T-cell (primary cell): Measurements from ENCODE around the gene CTTNBP2NL. TPM values are rescaled to one million over a fixed set of nuclear protein-coding genes. Genes with fewer than 3 reads are reported as not detected.
A peak's percentile ranks its signal among the peaks of the same experiment; 100 is the strongest.

ENCODE experiments used
- ATAC-seq, 4 experiments: fragments of 200-7000 bp in 3 of 4; fragments of 150-1000 bp in 1 of 4; cut with Tn5 transposase; replicated peaks in 1 of 4; 1 replicate in 3 of 4; 2 replicates in 1 of 4; pipeline ENCODE4 v1.10.0; 2021; ENCODE audit warnings: moderate library complexity in 3 of 4, mild to moderate bottlenecking in 2 of 4, moderate number of reproducible peaks in 1 of 4
- CTCF ChIA-PET, 2 donors: fragments of 300-600 bp; sonication (Branson Sonifier 250); formaldehyde crosslinking; loops; one replicate each; lab custom pipeline; 2022; ENCODE audit warnings: antibody characterized with exemption in 2 of 2; lab: Charles Lee
- POLR2A ChIA-PET, 2 donors: fragments of 300-600 bp; sonication (Branson Sonifier 250); formaldehyde crosslinking; loops; one replicate each; lab custom pipeline; 2022; ENCODE audit warnings: antibody characterized with exemption in 2 of 2; lab: Charles Lee
- DNase-seq, 35 experiments: peaks; one replicate each; pipeline versions ENCODE4 v3.0.0 to v3.0.0-alpha.2; 2013 to 2023
- H3K27ac ChIP-seq: one replicate; pipeline ENCODE4 v1.5.1; 2013; ENCODE audit warnings: low read length
- H3K27me3 ChIP-seq, 2 experiments: replicated peaks in 1 of 2; 1 replicate in 1 of 2; 2 replicates in 1 of 2; pipeline versions ENCODE4 v1.6.1 to v1.7.0; 2013; ENCODE audit warnings: low read length in 1 of 2, mixed read lengths in 1 of 2; ENCODE audit not compliant: control insufficient read depth in 2 of 2, insufficient read depth in 2 of 2; ENCODE audit errors: extremely low read depth in 1 of 2
- H3K36me3 ChIP-seq, 2 donors: 1 replicate in 1 of 2; 2 replicates in 1 of 2; pipeline versions ENCODE4 v1.6.1 to v1.7.0; 2013; ENCODE audit warnings: low read length in 1 of 2; ENCODE audit not compliant: control insufficient read depth in 2 of 2, insufficient read depth in 1 of 2; ENCODE audit errors: extremely low read depth in 1 of 2
- H3K4me1 ChIP-seq, 2 experiments: 1 replicate in 1 of 2; 2 replicates in 1 of 2; pipeline versions ENCODE4 v1.6.1 to v1.7.0; 2013; ENCODE audit warnings: low read length in 2 of 2, mixed read lengths in 1 of 2; ENCODE audit not compliant: insufficient read depth in 2 of 2, control insufficient read depth in 1 of 2; ENCODE audit errors: extremely low read depth in 1 of 2
- H3K4me3 ChIP-seq, 2 donors: 1 replicate in 1 of 2; 2 replicates in 1 of 2; pipeline versions ENCODE4 v1.5.1 to v1.7.0; 2013; ENCODE audit warnings: mild to moderate bottlenecking in 2 of 2, low read length in 1 of 2, moderate library complexity in 1 of 2; ENCODE audit not compliant: control insufficient read depth in 1 of 2; ENCODE audit errors: extremely low read depth in 1 of 2
- H3K9me3 ChIP-seq: 2 replicates; pipeline ENCODE4 v1.7.0; 2013
- H3K27ac Mint-ChIP-seq, 2 donors: one replicate each; pipeline ENCODE4 v1.8.0; 2020 to 2021; ENCODE audit warnings: mild to moderate bottlenecking in 2 of 2, mixed read lengths in 2 of 2
- H3K27me3 Mint-ChIP-seq, 2 donors: one replicate each; pipeline ENCODE4 v1.8.0; 2021 to 2022; ENCODE audit warnings: mixed read lengths in 2 of 2
- H3K36me3 Mint-ChIP-seq: one replicate; pipeline ENCODE4 v1.8.0; 2021; ENCODE audit warnings: mixed read lengths
- H3K4me1 Mint-ChIP-seq, 3 donors: one replicate each; pipeline ENCODE4 v1.8.0; 2020 to 2022; ENCODE audit warnings: mixed read lengths in 3 of 3, mild to moderate bottlenecking in 1 of 3
- H3K4me3 Mint-ChIP-seq, 3 donors: one replicate each; pipeline ENCODE4 v1.8.0; 2020 to 2022; ENCODE audit warnings: mild to moderate bottlenecking in 3 of 3, mixed read lengths in 3 of 3, moderate library complexity in 3 of 3
- H3K9me3 Mint-ChIP-seq, 3 donors: one replicate each; pipeline ENCODE4 v1.8.0; 2020 to 2022; ENCODE audit warnings: mixed read lengths in 3 of 3
- WGBS: methylation state at CpG from one replicate; pipeline ENCODE4 v1.1.5; 2013; ENCODE audit warnings: missing lambda C conversion rate; ENCODE audit not compliant: insufficient coverage; 5-methylcytosine and 5-hydroxymethylcytosine counted together
- total RNA-seq, 35 experiments: library from RNA in 6 of 35; stranded (reverse) in 6 of 35; fragments of 120-200 nt in 1 of 35; gene quantifications; one replicate each; pipeline versions ENCODE4 v1.2.1 to v1.2.4 and lab custom pipeline; 2013 to 2026

The CTTNBP2NL gene
- total RNA-seq, result 1 to 10 TPM in 1 of 5 donors, under 1 TPM in 4; 0.37 to 1.1 (median 0.51) TPM
- 0.15 TPM for total RNA-seq (2013)
- 0 to 4.1 (median 0.92) reads per million in 29 experiments for total RNA-seq (lab: John Stamatoyannopoulos, UW)

GRCh38 chr1:112395821-112396652 lies at the start of gene CTTNBP2NL:
TSS of gene CTTNBP2NL (plus strand) at chr1:112396214. CDS start at chr1:112416166, 19,952 bp downstream.
- ATAC-seq (peak; percentile 98 to 99 (median 99)), DNase-seq (peak; percentile 49 to 83 (median 71))
- POLR2A ChIA-PET, result interaction anchor here in 1 of 2 donors (1.3 kb wide), 1 partner anchor 222 kb away, joined by 3 read pairs; no protein-coding TSS in a partner anchor
- Mint-ChIP-seq H3K4me3 (peak within 1 kb of the TSS; percentile 90 to 91 (median 90)), H3K36me3 (no peaks in the 10 kb centered on the region), H3K27ac (peak within 1 kb of the TSS; percentile 40 to 61), H3K9me3 (no peaks in the 10 kb centered on the region), H3K4me1 (peaks cover 17 to 23% (median 21%) of the 10 kb centered on the region in 3 donors), H3K27me3 (peaks cover 14 to 15% of the 10 kb centered on the region in 2 donors)
- Histone ChIP-seq H3K36me3 (no peaks in the 10 kb centered on the region), H3K4me3 (peak within 1 kb of the TSS; percentile 76 to 94), H3K9me3 (no peaks in the 10 kb centered on the region), H3K27ac (no peak within 1 kb of the TSS), H3K4me1 (peaks cover 3 to 17% of the 10 kb centered on the region in 2 experiments), H3K27me3 (peaks cover 0 to 12% of the 10 kb centered on the region in 2 experiments)
- CTCF ChIA-PET, result interaction anchor here (0.5 to 1.4 kb wide), 4 partner anchors 13 to 726 kb away, joined by 3 to 5 read pairs (median 4); partner anchors contain the start of gene LRIG2 (in 1 of the 2)
- under 1% methylated on average over 47 of the region's 53 CpGs for WGBS

- Histone ChIP-seq H3K4me1 (peaks cover 11 to 14% of the 10 kb centered on the region in 2 experiments), H3K27me3 (no peaks in the 10 kb centered on the region), H3K36me3 (no peaks in the 10 kb centered on the region), H3K9me3 (peaks cover 2% of the 10 kb centered on the region), H3K4me3 (no peak overlapping the region), H3K27ac (no peak overlapping the region)
- no peak overlapping the region for H3K27ac Mint-ChIP-seq
- DNase-seq, result no peak
- H3K4me3 Mint-ChIP-seq, result no peak overlapping the region
- peaks cover 2 to 10% of the 10 kb centered on the region in 2 donors for H3K27me3 Mint-ChIP-seq
- ATAC-seq, result no peak
- ChIA-PET POLR2A (no interaction called here), CTCF (no interaction called here)
- 100% methylated on average over 1 of the region's 3 CpGs for WGBS
- H3K36me3 Mint-ChIP-seq, result peaks cover 4% of the 10 kb centered on the region
- H3K4me1 Mint-ChIP-seq, result peaks cover 19 to 22% (median 20%) of the 10 kb centered on the region in 3 donors
- peaks cover 6 to 16% (median 13%) of the 10 kb centered on the region in 3 donors for H3K9me3 Mint-ChIP-seq
Measured at GRCh38 chr1:112346801-112347350, 49.1 kb upstream of the CTTNBP2NL start.

- ChIA-PET POLR2A (no interaction called here), CTCF (interaction anchor here (0.5 to 0.8 kb wide), 3 partner anchors 13 to 25 kb away, joined by 3 to 4 read pairs (median 3); no protein-coding TSS in a partner anchor)
- H3K9me3 ChIP-seq, result no peaks in the 10 kb centered on the region
- Mint-ChIP-seq H3K4me3 (no peak overlapping the region), H3K9me3 (peaks cover 0 to 3% (median 0%) of the 10 kb centered on the region in 3 donors), H3K4me1 (no peaks in the 10 kb centered on the region), H3K27me3 (peaks cover 31 to 36% of the 10 kb centered on the region in 2 donors), H3K36me3 (no peaks in the 10 kb centered on the region), H3K27ac (no peak overlapping the region)
- no peak for DNase-seq
- H3K4me1 ChIP-seq, result no peaks in the 10 kb centered on the region
- WGBS, result no CpG with 5 or more reads among the region's 2 CpGs
- ATAC-seq, result no peak
- H3K4me3 ChIP-seq, result no peak overlapping the region
- H3K27ac ChIP-seq, result no peak overlapping the region
- peaks cover 0 to 20% of the 10 kb centered on the region in 2 experiments for H3K27me3 ChIP-seq
- H3K36me3 ChIP-seq, result no peaks in the 10 kb centered on the region
Measured at GRCh38 chr1:112356765-112357164, 39.2 kb upstream of the CTTNBP2NL start.

GRCh38 chr1:112357467-112357866 lies 38.5 kb upstream of the CTTNBP2NL start:
- ChIA-PET POLR2A (no interaction called here), CTCF (interaction anchor here (0.6 to 1.0 kb wide), 3 partner anchors 12 to 21 kb away, joined by 3 to 4 read pairs (median 4); no protein-coding TSS in a partner anchor)
- Mint-ChIP-seq H3K27me3 (peaks cover 35 to 41% of the 10 kb centered on the region in 2 donors), H3K9me3 (peaks cover 0 to 3% (median 0%) of the 10 kb centered on the region in 3 donors), H3K4me1 (no peaks in the 10 kb centered on the region), H3K4me3 (no peak overlapping the region), H3K27ac (no peak overlapping the region), H3K36me3 (no peaks in the 10 kb centered on the region)
- Histone ChIP-seq H3K4me3 (no peak overlapping the region), H3K9me3 (no peaks in the 10 kb centered on the region), H3K36me3 (no peaks in the 10 kb centered on the region), H3K27ac (no peak overlapping the region), H3K27me3 (peaks cover 0 to 20% of the 10 kb centered on the region in 2 experiments), H3K4me1 (no peaks in the 10 kb centered on the region)
- WGBS, result 65% methylated on average over 2 of the region's 6 CpGs
- ATAC-seq (no peak), DNase-seq (no peak)

- ChIA-PET POLR2A (no interaction called here), CTCF (interaction anchor here (0.6 to 1.1 kb wide), 3 partner anchors 11 to 1300 kb away, joined by 3 to 5 read pairs (median 4); no protein-coding TSS in a partner anchor)
- peaks cover 35 to 41% of the 10 kb centered on the region in 2 donors for H3K27me3 Mint-ChIP-seq
- H3K4me1 Mint-ChIP-seq, result no peaks in the 10 kb centered on the region
- no peaks in the 10 kb centered on the region for H3K4me1 ChIP-seq
- no peak overlapping the region for H3K27ac Mint-ChIP-seq
- no peaks in the 10 kb centered on the region for H3K9me3 Mint-ChIP-seq
- DNase-seq (no peak), ATAC-seq (no peak)
- WGBS, result no CpG with 5 or more reads among the region's 8 CpGs
- H3K4me3 ChIP-seq, result no peak overlapping the region
- H3K36me3 ChIP-seq, result no peaks in the 10 kb centered on the region
- H3K9me3 ChIP-seq, result no peaks in the 10 kb centered on the region
- peaks cover 0 to 20% of the 10 kb centered on the region in 2 experiments for H3K27me3 ChIP-seq
- no peak overlapping the region for H3K4me3 Mint-ChIP-seq
- no peaks in the 10 kb centered on the region for H3K36me3 Mint-ChIP-seq
- no peak overlapping the region for H3K27ac ChIP-seq
Measured at GRCh38 chr1:112358061-112358770, 37.8 kb upstream of the CTTNBP2NL start.
